Ishikawa (cell line): Measurements from ENCODE around the gene INTS4.

Experiments used
- CEBPB ChIP-seq: IDR thresholded peaks from 2 replicates; pipeline ENCODE4 v1.6.1; 2012
- CREB1 ChIP-seq: IDR thresholded peaks from 2 replicates; pipeline ENCODE4 v1.6.1; 2012; ENCODE audit warnings: low read depth
- EGR1 ChIP-seq: IDR thresholded peaks from 2 replicates; pipeline ENCODE4 v1.6.1; 2012
- EP300 ChIP-seq: IDR thresholded peaks from 2 replicates; pipeline ENCODE4 v1.6.1; 2012; ENCODE audit warnings: borderline replicate concordance
- FOXM1 ChIP-seq: IDR thresholded peaks from 2 replicates; pipeline ENCODE4 v1.6.1; 2012; ENCODE audit warnings: low read depth, borderline replicate concordance
- MAX ChIP-seq: IDR thresholded peaks from 2 replicates; pipeline ENCODE4 v1.6.1; 2012
- RAD21 ChIP-seq: IDR thresholded peaks from 2 replicates; pipeline ENCODE4 v1.6.1; 2012; ENCODE audit warnings: low read depth
- TAF1 ChIP-seq: IDR thresholded peaks from 2 replicates; pipeline ENCODE4 v1.6.1; 2012; ENCODE audit warnings: low read depth, mild to moderate bottlenecking
- TCF12 ChIP-seq: IDR thresholded peaks from 2 replicates; pipeline ENCODE4 v1.6.1; 2012; ENCODE audit warnings: low read depth
- USF1 ChIP-seq: IDR thresholded peaks from 2 replicates; pipeline ENCODE4 v1.6.1; 2012
- ZBTB7A ChIP-seq: IDR thresholded peaks from 2 replicates; pipeline ENCODE4 v1.6.1; 2012; ENCODE audit warnings: low read depth
- TF ChIP-seq, protein P1 (sequence below): IDR thresholded peaks from 2 replicates; pipeline ENCODE4 v1.6.1; 2012; ENCODE audit warnings: low read depth, mild to moderate bottlenecking

- TF ChIP-seq MAX (no peak), CEBPB (no peak), EP300 (no peak), RAD21 (no peak), TAF1 (no peak), CREB1 (no peak), FOXM1 (no peak), ZBTB7A (no peak), TCF12 (no peak), USF1 (no peak), EGR1 (no peak)
- TF ChIP-seq, protein P1, sequence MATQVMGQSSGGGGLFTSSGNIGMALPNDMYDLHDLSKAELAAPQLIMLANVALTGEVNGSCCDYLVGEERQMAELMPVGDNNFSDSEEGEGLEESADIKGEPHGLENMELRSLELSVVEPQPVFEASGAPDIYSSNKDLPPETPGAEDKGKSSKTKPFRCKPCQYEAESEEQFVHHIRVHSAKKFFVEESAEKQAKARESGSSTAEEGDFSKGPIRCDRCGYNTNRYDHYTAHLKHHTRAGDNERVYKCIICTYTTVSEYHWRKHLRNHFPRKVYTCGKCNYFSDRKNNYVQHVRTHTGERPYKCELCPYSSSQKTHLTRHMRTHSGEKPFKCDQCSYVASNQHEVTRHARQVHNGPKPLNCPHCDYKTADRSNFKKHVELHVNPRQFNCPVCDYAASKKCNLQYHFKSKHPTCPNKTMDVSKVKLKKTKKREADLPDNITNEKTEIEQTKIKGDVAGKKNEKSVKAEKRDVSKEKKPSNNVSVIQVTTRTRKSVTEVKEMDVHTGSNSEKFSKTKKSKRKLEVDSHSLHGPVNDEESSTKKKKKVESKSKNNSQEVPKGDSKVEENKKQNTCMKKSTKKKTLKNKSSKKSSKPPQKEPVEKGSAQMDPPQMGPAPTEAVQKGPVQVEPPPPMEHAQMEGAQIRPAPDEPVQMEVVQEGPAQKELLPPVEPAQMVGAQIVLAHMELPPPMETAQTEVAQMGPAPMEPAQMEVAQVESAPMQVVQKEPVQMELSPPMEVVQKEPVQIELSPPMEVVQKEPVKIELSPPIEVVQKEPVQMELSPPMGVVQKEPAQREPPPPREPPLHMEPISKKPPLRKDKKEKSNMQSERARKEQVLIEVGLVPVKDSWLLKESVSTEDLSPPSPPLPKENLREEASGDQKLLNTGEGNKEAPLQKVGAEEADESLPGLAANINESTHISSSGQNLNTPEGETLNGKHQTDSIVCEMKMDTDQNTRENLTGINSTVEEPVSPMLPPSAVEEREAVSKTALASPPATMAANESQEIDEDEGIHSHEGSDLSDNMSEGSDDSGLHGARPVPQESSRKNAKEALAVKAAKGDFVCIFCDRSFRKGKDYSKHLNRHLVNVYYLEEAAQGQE = no peak
Observed at GRCh38 chr11:77842441-77843121, 151.9 kb downstream of the INTS4 start.
